Peyer's patch (tissue), 4 donors: Measurements from ENCODE around the gene CREB1.

ENCODE experiments used
- CTCF ChIP-seq, 6 experiments: fragments of 450-650 bp in 4 of 6; fragments of 200-600 bp in 2 of 6; sonication (generic) in 1 of 6; IDR thresholded peaks; one replicate each; pipeline ENCODE4 v1.5.1; 2017 to 2019; ENCODE audit warnings: antibody characterized with exemption in 6 of 6, mild to moderate bottlenecking in 3 of 6, moderate library complexity in 1 of 6
- POLR2A ChIP-seq, 2 donors: fragments of 450-650 bp; IDR thresholded peaks; one replicate each; pipeline ENCODE4 v1.5.1; 2017; ENCODE audit warnings: antibody characterized with exemption in 2 of 2, mild to moderate bottlenecking in 2 of 2, moderate library complexity in 2 of 2

- TF ChIP-seq POLR2A (IDR thresholded peaks at IDR 0.05) (no peak), CTCF (IDR thresholded peaks at IDR 0.05) (no peak)
Measured at GRCh38 chr2:207640160-207640559, 110.4 kb downstream of the CREB1 start.
